ENCODE data around the gene EXOSC7.

The EXOSC7 gene

DNA sequence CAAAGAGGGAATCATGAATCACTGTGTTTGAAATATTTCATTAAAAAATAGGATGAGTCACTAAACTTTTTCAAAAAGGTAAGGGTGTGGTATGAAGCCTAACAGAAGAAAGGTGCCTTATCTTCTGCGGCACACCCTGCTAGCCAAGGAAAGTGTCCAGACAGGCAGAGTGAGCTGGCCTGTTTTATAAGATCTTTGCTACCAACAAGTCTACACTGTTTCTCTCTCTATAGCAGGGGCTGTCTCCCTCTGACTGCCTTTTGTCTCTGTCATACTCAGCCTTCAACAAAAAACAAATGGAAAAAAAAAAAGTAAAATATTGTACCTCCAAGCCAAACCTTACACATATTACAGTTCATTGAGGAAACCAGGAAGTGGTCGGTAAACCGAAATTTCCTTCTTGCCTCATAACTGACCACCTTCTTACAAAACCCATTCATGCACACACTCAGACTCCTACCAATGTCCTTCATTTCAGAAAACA, 9.2 kb upstream of the EXOSC7 start:
- H3K4me3 ChIP-seq (ENCODE audit: low read depth, low read length): no peak overlapping the region
- ChIA-PET CTCF (interaction anchor here (1.0 kb wide), 1 partner anchor 11 kb away, joined by 3 read pairs; no protein-coding TSS in a partner anchor), POLR2A (no interaction called here)
- TF ChIP-seq, protein P1, sequence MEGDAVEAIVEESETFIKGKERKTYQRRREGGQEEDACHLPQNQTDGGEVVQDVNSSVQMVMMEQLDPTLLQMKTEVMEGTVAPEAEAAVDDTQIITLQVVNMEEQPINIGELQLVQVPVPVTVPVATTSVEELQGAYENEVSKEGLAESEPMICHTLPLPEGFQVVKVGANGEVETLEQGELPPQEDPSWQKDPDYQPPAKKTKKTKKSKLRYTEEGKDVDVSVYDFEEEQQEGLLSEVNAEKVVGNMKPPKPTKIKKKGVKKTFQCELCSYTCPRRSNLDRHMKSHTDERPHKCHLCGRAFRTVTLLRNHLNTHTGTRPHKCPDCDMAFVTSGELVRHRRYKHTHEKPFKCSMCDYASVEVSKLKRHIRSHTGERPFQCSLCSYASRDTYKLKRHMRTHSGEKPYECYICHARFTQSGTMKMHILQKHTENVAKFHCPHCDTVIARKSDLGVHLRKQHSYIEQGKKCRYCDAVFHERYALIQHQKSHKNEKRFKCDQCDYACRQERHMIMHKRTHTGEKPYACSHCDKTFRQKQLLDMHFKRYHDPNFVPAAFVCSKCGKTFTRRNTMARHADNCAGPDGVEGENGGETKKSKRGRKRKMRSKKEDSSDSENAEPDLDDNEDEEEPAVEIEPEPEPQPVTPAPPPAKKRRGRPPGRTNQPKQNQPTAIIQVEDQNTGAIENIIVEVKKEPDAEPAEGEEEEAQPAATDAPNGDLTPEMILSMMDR (IDR thresholded peaks at IDR 0.05; ENCODE audit: insufficient read depth, low read length, missing control alignments): no peak
- no peak for DNase-seq (ENCODE audit: low read depth, low spot score)

DNA sequence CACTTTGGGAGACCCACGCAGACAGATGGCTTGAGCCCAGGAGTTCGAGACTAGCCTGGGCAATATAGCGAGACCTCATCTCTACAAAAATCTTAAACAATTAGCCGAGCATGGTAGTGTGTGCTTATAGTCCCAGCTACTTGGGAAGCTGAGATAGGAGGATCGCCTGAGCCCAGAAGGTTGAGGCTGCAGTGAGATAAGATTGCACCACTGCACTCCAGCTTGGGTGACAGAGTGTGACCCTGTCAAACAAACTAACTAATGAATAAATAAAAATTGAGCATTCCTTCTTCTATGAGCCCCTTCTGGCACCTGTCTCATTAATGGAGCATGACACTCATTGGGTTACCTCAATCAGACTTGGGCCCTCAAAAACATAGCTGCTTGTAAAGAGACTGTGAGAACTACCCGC, 7.6 kb upstream of the EXOSC7 start:
- no peak for DNase-seq (ENCODE audit: low read depth, low spot score)
- ChIA-PET CTCF (no interaction called here), POLR2A (no interaction called here)
- H3K4me3 ChIP-seq (ENCODE audit: low read depth, low read length): no peak overlapping the region
- TF ChIP-seq, protein P1 (IDR thresholded peaks at IDR 0.05; ENCODE audit: insufficient read depth, low read length, missing control alignments): no peak

DNA sequence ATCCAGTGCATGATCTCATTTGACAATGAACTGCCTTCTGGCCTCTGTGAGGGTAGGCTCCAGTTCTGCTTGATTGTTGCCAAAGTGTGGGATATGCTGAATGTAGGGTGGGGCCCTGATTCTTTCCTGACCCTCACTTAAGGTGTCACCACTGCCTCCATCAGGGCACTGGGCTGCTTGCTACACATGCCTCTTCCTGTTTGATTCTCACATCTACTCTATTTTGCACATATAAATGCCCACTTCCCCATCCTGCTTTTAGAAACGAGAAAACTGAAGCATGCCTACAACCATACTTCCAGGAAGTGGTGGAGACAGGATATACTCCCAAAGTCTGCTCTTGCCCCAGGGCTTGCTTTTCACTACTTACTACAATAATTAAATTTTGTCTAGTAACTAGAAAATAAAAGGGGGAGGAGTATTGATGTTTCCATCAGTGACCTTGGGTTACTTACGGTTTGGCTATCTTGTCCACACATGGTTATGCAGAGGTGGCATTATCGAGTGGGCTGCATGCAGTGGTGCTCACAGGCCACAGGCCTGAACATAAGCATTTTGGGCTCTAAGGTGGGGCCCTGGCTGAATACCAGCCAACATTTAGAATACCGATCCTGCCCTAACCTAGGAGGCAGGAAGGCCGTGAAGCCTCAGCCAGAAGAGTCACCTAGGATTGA, 6.8 kb upstream of the EXOSC7 start:
- TF ChIP-seq, protein P1 (IDR thresholded peaks at IDR 0.05; ENCODE audit: insufficient read depth, low read length, missing control alignments): no peak
- no peak for DNase-seq (ENCODE audit: low read depth, low spot score)
- ChIA-PET POLR2A (no interaction called here), CTCF (no interaction called here)
- H3K4me3 ChIP-seq (ENCODE audit: low read depth, low read length): no peak overlapping the region

DNA sequence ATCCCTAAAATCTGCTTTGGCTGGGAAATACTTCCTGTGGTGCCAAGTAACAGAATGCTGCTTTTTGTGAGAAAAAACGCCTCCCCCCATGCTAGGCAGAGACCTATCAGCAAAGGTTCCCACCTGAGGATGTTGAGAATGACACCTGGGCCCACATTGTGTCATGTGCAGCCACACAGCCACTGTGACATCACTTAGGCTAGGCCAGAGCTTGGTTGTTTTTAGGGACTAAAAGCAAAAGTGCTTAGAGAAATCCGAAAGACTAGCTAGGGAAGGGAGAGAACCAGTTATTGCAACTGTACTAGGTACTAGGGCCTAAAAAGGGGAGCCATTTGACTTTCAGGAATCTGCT, 6.2 kb upstream of the EXOSC7 start:
- ChIA-PET CTCF (no interaction called here), POLR2A (no interaction called here)
- no peak overlapping the region for H3K4me3 ChIP-seq (ENCODE audit: low read depth, low read length)
- TF ChIP-seq, protein P1 (IDR thresholded peaks at IDR 0.05; ENCODE audit: insufficient read depth, low read length, missing control alignments): no peak
- no peak for DNase-seq (ENCODE audit: low read depth, low spot score)

GRCh38 chr3:44970926-44971490, 5.0 kb upstream of the EXOSC7 start:
- CTCF ChIA-PET: no interaction called here
- POLR2A ChIA-PET: no interaction called here
- no peak for DNase-seq (ENCODE audit: low read depth, low spot score)
- no peak overlapping the region for H3K4me3 ChIP-seq (ENCODE audit: low read depth, low read length)
- TF ChIP-seq, protein P1 (IDR thresholded peaks at IDR 0.05; ENCODE audit: insufficient read depth, low read length, missing control alignments): no peak

GRCh38 chr3:44974416-44974815, 1.6 kb upstream of the EXOSC7 start:
- H3K4me3 ChIP-seq (ENCODE audit: low read depth, low read length): peak overlapping the region; percentile 96
- no peak for DNase-seq (ENCODE audit: low read depth, low spot score)
- CTCF ChIA-PET: interaction anchor here (0.9 to 1.7 kb wide), 4 partner anchors 13 to 60 kb away, joined by 3 to 5 read pairs (median 3); no protein-coding TSS in a partner anchor
- TF ChIP-seq, protein P1 (IDR thresholded peaks at IDR 0.05; ENCODE audit: insufficient read depth, low read length, missing control alignments): no peak
- POLR2A ChIA-PET: interaction anchor here (1.8 kb wide), 1 partner anchor 38 kb away, joined by 7 read pairs; no protein-coding TSS in a partner anchor

All from AG04449 (cell line).